ENCODE data around the gene ZNF554.
"Not testable (repeated sequence)": the region's sequence is repeated elsewhere in the genome, so short reads cannot be mapped to it uniquely, and the experiment has no call there.

Gene ZNF554

DNA sequence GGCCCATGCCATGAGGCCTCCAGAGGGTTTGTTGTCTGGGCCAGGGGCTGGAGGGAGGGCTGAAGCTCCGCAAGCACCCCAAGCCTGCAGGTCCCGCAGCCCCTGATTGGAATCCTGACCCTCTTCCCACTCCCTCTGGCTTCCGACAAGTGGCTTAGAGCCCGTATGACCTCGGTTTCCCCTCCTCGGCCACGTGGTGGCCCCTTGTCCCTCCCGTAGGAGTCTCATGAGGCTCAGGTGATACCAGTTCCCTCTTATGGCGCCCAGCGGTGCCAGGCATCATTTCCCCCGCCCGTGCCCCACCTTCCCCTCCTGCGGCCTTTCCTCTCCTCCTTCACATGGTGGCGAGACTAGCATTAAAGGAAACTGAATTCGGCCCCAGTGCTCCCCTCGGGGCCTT is 28.2 kb upstream of the ZNF554 start:
- DNase-seq: no peak

DNA sequence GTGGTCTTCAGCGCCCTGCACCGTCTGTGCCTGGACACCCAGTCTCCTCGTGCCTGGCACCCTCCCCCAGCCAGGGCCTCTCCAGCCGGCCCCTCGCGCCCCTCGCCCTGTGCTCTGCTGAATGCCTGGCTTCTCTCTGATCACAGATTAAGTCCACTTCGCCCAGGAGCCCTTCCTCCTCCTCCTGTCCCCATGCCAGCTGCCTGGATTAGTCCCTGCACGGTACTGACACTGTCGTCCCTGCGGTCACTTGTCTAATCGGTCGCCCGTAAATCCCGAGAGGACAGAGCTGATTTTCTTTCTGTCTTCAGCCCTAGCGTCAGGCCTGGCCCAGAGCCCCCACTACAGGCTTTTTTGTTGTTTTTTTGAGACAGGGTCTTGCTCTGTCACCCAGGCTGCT is 27.8 kb upstream of the ZNF554 start:
- DNase-seq: no peak

- not testable (repeated sequence) for DNase-seq
These were observed 27.0 kb upstream of the ZNF554 start for GRCh38 chr19:2792666-2793065.

DNA sequence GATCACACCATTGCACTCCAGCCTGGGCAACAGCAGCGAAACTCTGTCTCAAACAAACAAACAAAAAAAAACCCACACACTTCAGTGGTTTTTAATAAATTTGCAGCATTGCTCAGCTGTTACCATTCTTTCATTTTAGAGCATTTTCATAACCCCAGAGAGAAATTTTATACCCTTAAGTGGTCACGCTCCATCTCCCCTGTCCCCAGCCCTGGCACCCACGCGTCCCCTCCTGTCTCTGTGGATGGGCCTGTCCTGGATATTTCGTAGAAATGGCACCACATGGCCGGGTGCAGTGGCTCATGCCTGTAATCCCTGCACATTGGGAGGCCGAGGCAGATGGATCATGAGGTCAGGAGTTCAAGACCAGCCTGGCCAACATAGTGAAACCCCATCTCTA is 26.5 kb upstream of the ZNF554 start:
- no peak for DNase-seq

DNA sequence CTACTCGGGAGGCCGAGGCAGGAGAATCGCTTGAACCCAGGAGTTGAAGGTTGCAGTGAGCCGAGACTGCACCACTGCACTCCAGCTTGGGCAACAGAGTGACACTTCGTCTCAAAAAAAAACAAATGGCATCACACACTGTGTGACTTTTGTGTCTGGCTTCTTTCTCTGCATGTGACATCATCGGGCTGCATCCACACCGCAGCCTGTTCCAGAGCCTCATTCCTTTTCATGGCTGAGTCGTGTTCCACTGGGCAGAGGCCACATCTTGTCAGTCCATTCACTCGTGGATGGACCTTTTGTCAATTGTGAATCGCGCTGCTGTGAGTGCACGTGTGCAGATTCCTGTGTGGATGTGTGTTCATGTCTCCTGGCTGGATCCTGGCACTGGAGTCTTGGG is 26.1 kb upstream of the ZNF554 start:
- DNase-seq: no peak

GRCh38 chr19:2795827-2796658 is 23.6 kb upstream of the ZNF554 start:
- DNase-seq: no peak

- no peak for DNase-seq
These were observed 22.9 kb upstream of the ZNF554 start for GRCh38 chr19:2796659-2797266.

DNA sequence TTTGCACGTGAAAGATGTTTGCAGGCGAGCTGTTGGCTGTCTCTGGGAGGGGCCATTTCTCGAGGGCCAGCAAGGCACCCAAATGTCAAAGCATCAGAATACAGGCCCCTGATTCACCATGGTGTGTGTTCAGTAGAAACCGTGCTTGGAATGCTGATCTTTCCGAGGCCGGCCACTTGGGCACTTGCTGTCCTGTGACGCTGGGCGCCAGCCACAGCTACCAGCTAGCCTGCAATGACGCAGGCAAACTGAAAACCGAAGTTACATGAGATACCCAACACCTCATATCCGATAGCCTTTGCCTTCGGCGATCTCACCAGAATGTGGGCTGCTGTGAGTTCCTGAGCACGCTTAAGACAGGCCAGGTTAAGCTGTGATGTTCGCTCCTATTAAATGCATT is 22.4 kb upstream of the ZNF554 start:
- DNase-seq: no peak

GRCh38 chr19:2798158-2798685 is 21.4 kb upstream of the ZNF554 start:
- DNase-seq: no peak

GRCh38 chr19:2798733-2799132 is 20.9 kb upstream of the ZNF554 start:
- DNase-seq: no peak

GRCh38 chr19:2799273-2800020 is 20.2 kb upstream of the ZNF554 start:
- DNase-seq: no peak

GRCh38 chr19:2800506-2800905 is 19.2 kb upstream of the ZNF554 start:
- DNase-seq: no peak

DNA sequence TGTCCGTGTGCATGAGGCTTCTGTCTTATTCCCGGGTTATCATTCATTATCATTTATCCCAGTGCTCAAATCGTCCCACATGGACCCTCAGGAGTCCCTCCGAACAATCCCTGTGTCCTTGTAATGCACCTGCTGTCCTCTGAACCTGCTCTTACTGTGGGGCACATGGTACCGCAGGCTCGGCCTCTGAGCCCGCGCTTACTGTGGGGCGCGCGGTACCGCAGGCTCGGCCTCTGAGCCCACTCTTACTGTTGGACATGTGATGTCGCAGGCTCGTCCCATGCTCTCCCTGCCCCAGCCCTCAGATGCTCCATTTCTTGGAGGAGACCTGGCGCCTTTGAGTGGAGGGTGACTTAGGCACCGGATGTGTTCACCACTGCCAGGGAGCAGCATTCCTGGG is 16.8 kb upstream of the ZNF554 start:
- no peak for DNase-seq

GRCh38 chr19:2803486-2804155 is 16.0 kb upstream of the ZNF554 start:
- no peak for DNase-seq

GRCh38 chr19:2804156-2805004 is 15.3 kb upstream of the ZNF554 start:
- no peak for DNase-seq

- DNase-seq: no peak
These were observed 14.3 kb upstream of the ZNF554 start for GRCh38 chr19:2805261-2805900.

DNA sequence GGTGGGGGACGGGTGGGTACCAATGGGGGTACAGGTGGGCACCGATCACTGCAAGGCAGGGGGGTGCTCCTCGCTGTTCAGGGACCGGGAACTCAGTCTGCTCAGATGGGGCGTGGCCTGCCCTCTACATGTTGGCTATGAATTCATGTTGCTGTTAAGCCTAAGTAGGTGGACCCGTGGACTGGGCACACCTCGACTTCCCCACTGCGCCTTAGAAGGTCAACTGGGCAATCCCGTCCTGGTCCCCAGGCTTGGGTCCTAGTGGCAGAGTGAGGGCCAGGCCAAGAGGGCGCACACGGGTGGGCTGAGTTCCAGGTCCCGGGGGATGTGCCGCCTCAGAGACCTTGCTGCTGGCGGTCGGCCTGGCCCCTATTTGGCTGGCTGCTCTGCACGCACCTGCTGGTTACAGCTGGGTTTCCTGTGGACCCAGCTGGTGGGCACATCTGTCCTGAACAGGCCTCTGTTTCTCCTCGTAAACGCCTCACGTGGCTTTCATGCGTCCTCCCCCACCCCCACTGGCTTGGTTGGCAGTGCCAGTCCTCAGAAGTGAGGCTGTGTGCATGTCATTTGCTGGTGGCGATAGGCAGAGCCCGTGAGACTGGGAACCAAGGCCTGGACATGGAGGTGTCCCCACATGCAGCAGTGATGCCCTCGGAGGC is 13.5 kb upstream of the ZNF554 start:
- DNase-seq: no peak

- no peak for DNase-seq
These were observed 12.8 kb upstream of the ZNF554 start for GRCh38 chr19:2806736-2807378.

GRCh38 chr19:2807379-2808128 is 12.1 kb upstream of the ZNF554 start:
- no peak for DNase-seq
